Neural progenitor cell (in vitro differentiated cells): ENCODE measurements around the gene DVL1. TPM values are rescaled to one million over a fixed set of nuclear protein-coding genes. Genes with fewer than 3 reads are reported as not detected.

Experiments
- DNase-seq: peaks from one replicate; pipeline ENCODE4 v3.0.0-alpha.2; 2016; ENCODE audit warnings: low spot score
- H2AFZ ChIP-seq: fragments of 200-600 bp; sonication (generic); replicated peaks from 2 replicates; pipeline ENCODE4 v1.6.1; 2016; ENCODE audit warnings: antibody characterized with exemption
- H3F3A ChIP-seq: fragments of 200-600 bp; sonication (generic); 2 replicates; pipeline ENCODE4 v1.6.1; 2016; ENCODE audit warnings: antibody characterized with exemption, low read depth
- H3K27ac ChIP-seq: fragments of 200-600 bp; sonication (generic); 2 replicates; pipeline ENCODE4 v1.5.1; 2016; ENCODE audit warnings: mild to moderate bottlenecking
- H3K27me3 ChIP-seq: fragments of 200-600 bp; sonication (generic); 2 replicates; pipeline ENCODE4 v1.6.1; 2016; ENCODE audit warnings: mild to moderate bottlenecking, moderate library complexity
- H3K36me3 ChIP-seq: fragments of 200-600 bp; sonication (generic); 2 replicates; pipeline ENCODE4 v1.5.1; 2016
- H3K4me1 ChIP-seq: fragments of 200-600 bp; sonication (generic); 2 replicates; pipeline ENCODE4 v1.6.1; 2016; ENCODE audit warnings: mixed run types
- H3K4me2 ChIP-seq: fragments of 200-600 bp; sonication (generic); 2 replicates; pipeline ENCODE4 v1.6.1; 2016
- H3K4me3 ChIP-seq: fragments of 200-600 bp; sonication (generic); 2 replicates; pipeline ENCODE4 v1.5.1; 2016
- H3K79me2 ChIP-seq: fragments of 200-600 bp; sonication (generic); 2 replicates; pipeline ENCODE4 v1.6.1; 2016; ENCODE audit warnings: low read depth
- H3K9ac ChIP-seq: fragments of 200-600 bp; sonication (generic); 2 replicates; pipeline ENCODE4 v1.6.1; 2016
- H3K9me3 ChIP-seq: fragments of 200-600 bp; sonication (generic); 2 replicates; pipeline ENCODE4 v1.5.1; 2016; ENCODE audit warnings: low read depth
- H4K20me1 ChIP-seq: fragments of 200-600 bp; sonication (generic); 2 replicates; pipeline ENCODE4 v1.6.1; 2016; ENCODE audit warnings: low read depth
- H3K27ac Mint-ChIP-seq: 3 replicates; pipeline ENCODE4 v1.8.0; 2021; ENCODE audit warnings: mixed read lengths
- H3K27me3 Mint-ChIP-seq: 2 replicates; pipeline ENCODE4 v1.8.0; 2022; ENCODE audit warnings: low read depth, mild to moderate bottlenecking, inconsistent platforms, moderate library complexity, mixed read lengths; ENCODE audit not compliant: insufficient read depth
- H3K36me3 Mint-ChIP-seq: 3 replicates; pipeline ENCODE4 v1.8.0; 2021; ENCODE audit warnings: mixed read lengths
- H3K4me1 Mint-ChIP-seq: 3 replicates; pipeline ENCODE4 v1.8.0; 2021; ENCODE audit warnings: mixed read lengths
- H3K4me3 Mint-ChIP-seq: 3 replicates; pipeline ENCODE4 v1.8.0; 2021; ENCODE audit warnings: mild to moderate bottlenecking, moderate library complexity, mixed read lengths
- H3K9me3 Mint-ChIP-seq: 3 replicates; pipeline ENCODE4 v1.8.0; 2020; ENCODE audit warnings: mixed read lengths
- EZH2 ChIP-seq: fragments of 200-600 bp; sonication (generic); IDR thresholded peaks from 2 replicates; pipeline ENCODE4 v1.6.1; 2017; ENCODE audit warnings: antibody characterized with exemption, mild to moderate bottlenecking, moderate library complexity
- EZH2phosphoT487 ChIP-seq: fragments of 200-600 bp; sonication (generic); IDR thresholded peaks from 2 replicates; pipeline ENCODE4 v1.6.1; 2017; ENCODE audit warnings: antibody characterized with exemption
- total RNA-seq: library from RNA; depleted of rRNA; stranded (reverse); fragments of >200 nt; gene quantifications from 2 replicates; pipeline ENCODE4 v1.2.3, GENCODE V29; 2015; ENCODE audit warnings: low replicate concordance
- TF ChIP-seq, protein P1 (sequence below): fragments of 200-600 bp; sonication (generic); IDR thresholded peaks from 2 replicates; pipeline ENCODE4 v1.5.1; 2017; ENCODE audit warnings: antibody characterized with exemption, mild to moderate bottlenecking

The DVL1 gene
- total RNA-seq, 1 donor from 2014 or later: 14.5 TPM

DNA sequence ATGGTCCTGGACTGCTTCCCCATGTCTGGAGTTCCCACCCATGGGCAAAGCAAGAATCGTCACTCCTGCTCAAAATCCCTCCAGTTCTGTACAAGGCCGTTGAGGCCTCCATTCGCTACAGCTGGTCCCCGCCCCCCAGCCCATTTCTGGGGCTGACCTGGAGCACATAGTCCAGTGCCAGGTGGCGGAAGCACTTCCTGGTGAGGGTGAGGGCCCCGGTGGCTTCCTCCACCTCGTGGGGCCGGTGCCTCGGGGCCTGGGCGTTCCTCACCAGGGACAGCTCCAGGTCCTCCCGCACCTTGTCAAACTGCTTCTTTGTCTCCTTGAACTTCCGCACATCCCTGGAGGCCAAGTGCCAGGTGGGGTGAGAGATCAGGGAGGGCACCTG is 48.9 kb downstream of the DVL1 start:
- H3K9ac ChIP-seq: no peak overlapping the region
- no peaks in the 10 kb centered on the region for H3K9me3 Mint-ChIP-seq
- peaks cover 49% of the 10 kb centered on the region for H4K20me1 ChIP-seq
- no peak overlapping the region for H3K27ac ChIP-seq
- H3K4me2 ChIP-seq: no peak overlapping the region
- no peaks in the 10 kb centered on the region for H3K79me2 ChIP-seq
- H2AFZ ChIP-seq: no peak overlapping the region
- H3K9me3 ChIP-seq: no peaks in the 10 kb centered on the region
- peaks cover 5% of the 10 kb centered on the region for H3K4me1 Mint-ChIP-seq
- DNase-seq: no peak
- peaks cover 10% of the 10 kb centered on the region for H3K4me1 ChIP-seq
- no peak overlapping the region for H3K4me3 ChIP-seq
- no peak for TF ChIP-seq EZH2
- H3K4me3 Mint-ChIP-seq: no peak overlapping the region
- H3F3A ChIP-seq: peaks cover 9% of the 10 kb centered on the region
- peaks cover 2% of the 10 kb centered on the region for H3K27me3 Mint-ChIP-seq
- no peaks in the 10 kb centered on the region for H3K36me3 Mint-ChIP-seq
- H3K36me3 ChIP-seq: no peaks in the 10 kb centered on the region
- H3K27ac Mint-ChIP-seq: no peak overlapping the region
- H3K27me3 ChIP-seq: no peaks in the 10 kb centered on the region

DNA sequence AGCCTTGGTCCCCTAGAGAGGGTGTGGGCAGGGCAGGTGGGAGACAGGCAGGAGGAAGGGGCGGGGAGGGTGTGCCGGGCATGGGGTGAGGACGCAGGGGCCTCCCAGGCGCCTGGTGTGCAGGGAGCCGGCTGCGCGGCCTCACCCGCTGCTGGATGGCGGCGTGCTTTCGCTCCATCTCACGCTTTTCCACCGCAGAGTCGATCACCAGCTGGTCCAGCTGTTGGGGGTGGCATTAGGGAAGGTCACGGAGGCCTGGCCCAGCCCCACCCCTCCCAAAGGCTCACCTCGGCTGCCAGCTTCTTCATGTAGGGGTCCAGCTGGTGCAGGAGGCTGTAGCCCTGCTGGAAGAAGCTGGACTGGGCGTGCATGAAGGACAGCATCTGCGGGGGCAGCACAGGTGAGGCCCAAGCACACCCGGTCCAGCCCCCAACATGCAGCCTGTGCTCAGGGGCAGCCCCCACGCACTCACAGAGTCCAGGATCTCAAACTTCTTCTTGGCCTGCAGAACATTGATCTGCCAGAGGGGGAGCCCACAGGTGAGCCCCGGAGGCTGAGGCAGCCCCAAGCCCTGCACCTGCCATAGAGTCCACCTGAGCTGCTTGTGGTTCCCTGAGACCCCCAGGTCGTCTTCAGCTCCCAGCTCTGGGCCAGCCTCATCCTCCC is 49.4 kb downstream of the DVL1 start:
- peaks cover 5% of the 10 kb centered on the region for H3K4me1 ChIP-seq
- Mint-ChIP-seq H3K27me3 (peaks cover 2% of the 10 kb centered on the region), H3K9me3 (no peaks in the 10 kb centered on the region), H3K27ac (no peak overlapping the region), H3K4me3 (no peak overlapping the region), H3K36me3 (no peaks in the 10 kb centered on the region), H3K4me1 (peaks cover 3% of the 10 kb centered on the region)
- TF ChIP-seq, protein P1, sequence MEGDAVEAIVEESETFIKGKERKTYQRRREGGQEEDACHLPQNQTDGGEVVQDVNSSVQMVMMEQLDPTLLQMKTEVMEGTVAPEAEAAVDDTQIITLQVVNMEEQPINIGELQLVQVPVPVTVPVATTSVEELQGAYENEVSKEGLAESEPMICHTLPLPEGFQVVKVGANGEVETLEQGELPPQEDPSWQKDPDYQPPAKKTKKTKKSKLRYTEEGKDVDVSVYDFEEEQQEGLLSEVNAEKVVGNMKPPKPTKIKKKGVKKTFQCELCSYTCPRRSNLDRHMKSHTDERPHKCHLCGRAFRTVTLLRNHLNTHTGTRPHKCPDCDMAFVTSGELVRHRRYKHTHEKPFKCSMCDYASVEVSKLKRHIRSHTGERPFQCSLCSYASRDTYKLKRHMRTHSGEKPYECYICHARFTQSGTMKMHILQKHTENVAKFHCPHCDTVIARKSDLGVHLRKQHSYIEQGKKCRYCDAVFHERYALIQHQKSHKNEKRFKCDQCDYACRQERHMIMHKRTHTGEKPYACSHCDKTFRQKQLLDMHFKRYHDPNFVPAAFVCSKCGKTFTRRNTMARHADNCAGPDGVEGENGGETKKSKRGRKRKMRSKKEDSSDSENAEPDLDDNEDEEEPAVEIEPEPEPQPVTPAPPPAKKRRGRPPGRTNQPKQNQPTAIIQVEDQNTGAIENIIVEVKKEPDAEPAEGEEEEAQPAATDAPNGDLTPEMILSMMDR: peak; percentile 47
- no peak for TF ChIP-seq EZH2
- peaks cover 49% of the 10 kb centered on the region for H4K20me1 ChIP-seq
- no peak overlapping the region for H2AFZ ChIP-seq
- H3K36me3 ChIP-seq: no peaks in the 10 kb centered on the region
- H3K9ac ChIP-seq: no peak overlapping the region
- no peaks in the 10 kb centered on the region for H3K9me3 ChIP-seq
- H3F3A ChIP-seq: peaks cover 6% of the 10 kb centered on the region
- no peaks in the 10 kb centered on the region for H3K79me2 ChIP-seq
- H3K27ac ChIP-seq: no peak overlapping the region
- H3K27me3 ChIP-seq: no peaks in the 10 kb centered on the region
- peak; percentile 31 for DNase-seq
- no peak overlapping the region for H3K4me3 ChIP-seq
- no peak overlapping the region for H3K4me2 ChIP-seq

GRCh38 chr1:1298861-1299685 is 50.1 kb downstream of the DVL1 start:
- Mint-ChIP-seq H3K4me1 (no peaks in the 10 kb centered on the region), H3K9me3 (no peaks in the 10 kb centered on the region), H3K36me3 (no peaks in the 10 kb centered on the region), H3K27ac (no peak overlapping the region), H3K27me3 (no peaks in the 10 kb centered on the region), H3K4me3 (no peak overlapping the region)
- Histone ChIP-seq H3K4me3 (no peak overlapping the region), H3K9me3 (no peaks in the 10 kb centered on the region), H3K36me3 (no peaks in the 10 kb centered on the region), H4K20me1 (peaks cover 42% of the 10 kb centered on the region), H3K27me3 (no peaks in the 10 kb centered on the region), H3K79me2 (no peaks in the 10 kb centered on the region), H2AFZ (no peak overlapping the region), H3K4me2 (no peak overlapping the region), H3K27ac (no peak overlapping the region), H3K9ac (no peak overlapping the region), H3F3A (no peaks in the 10 kb centered on the region), H3K4me1 (no peaks in the 10 kb centered on the region)
- TF ChIP-seq, protein P1: no peak
- TF ChIP-seq EZH2phosphoT487: no peak
- TF ChIP-seq EZH2: no peak
- peak; percentile 89 for DNase-seq
